CD8-positive, alpha-beta memory T cell (primary cell): ENCODE results near the gene AOAH. TPM values are rescaled to one million over a fixed set of nuclear protein-coding genes. Genes with fewer than 3 reads are reported as not detected.
A peak's percentile ranks its signal among the peaks of the same experiment; 100 is the strongest.

ENCODE experiments used
- CTCF ChIA-PET: fragments of 350-600 bp; sonication (Branson Sonifier 250); formaldehyde crosslinking; loops from one replicate; lab custom pipeline; 2021; ENCODE audit warnings: antibody characterized with exemption; lab: Charles Lee
- POLR2A ChIA-PET: fragments of 350-600 bp; sonication (Branson Sonifier 250); formaldehyde crosslinking; loops from one replicate; lab custom pipeline; 2021; ENCODE audit warnings: antibody characterized with exemption; lab: Charles Lee
- DNase-seq, 5 donors: peaks; one replicate each; pipeline versions ENCODE4 v3.0.0 to v3.0.0-alpha.2; 2020 to 2022; ENCODE audit warnings: mixed read lengths in 1 of 5
- H3K27ac ChIP-seq: one replicate; pipeline ENCODE4 v1.7.0; 2013; ENCODE audit warnings: low read depth, mild to moderate bottlenecking, low read length, moderate library complexity
- H3K27me3 ChIP-seq: 2 replicates; pipeline ENCODE4 v1.7.0; 2013; ENCODE audit warnings: low read length, mild to moderate bottlenecking; ENCODE audit not compliant: insufficient read depth, poor library complexity, severe bottlenecking
- H3K36me3 ChIP-seq: 2 replicates; pipeline ENCODE4 v1.7.0; 2013; ENCODE audit warnings: mild to moderate bottlenecking, low read length, moderate library complexity; ENCODE audit not compliant: insufficient read depth
- H3K4me1 ChIP-seq: 2 replicates; pipeline ENCODE4 v1.7.0; 2013; ENCODE audit warnings: mild to moderate bottlenecking, low read length, moderate library complexity; ENCODE audit not compliant: insufficient read depth
- H3K4me3 ChIP-seq: 2 replicates; pipeline ENCODE4 v1.7.0; 2013; ENCODE audit warnings: mild to moderate bottlenecking, low read length
- H3K9me3 ChIP-seq: 2 replicates; pipeline ENCODE4 v1.7.0; 2013; ENCODE audit warnings: mild to moderate bottlenecking, low read length
- H3K27ac Mint-ChIP-seq, 8 donors: one replicate each; pipeline ENCODE4 v1.8.0; 2020 to 2021; ENCODE audit warnings: mixed read lengths in 8 of 8, mild to moderate bottlenecking in 6 of 8, inconsistent platforms in 3 of 8, moderate library complexity in 3 of 8
- H3K27me3 Mint-ChIP-seq, 2 donors: one replicate each; pipeline ENCODE4 v1.8.0; 2020 to 2021; ENCODE audit warnings: mixed read lengths in 2 of 2, mild to moderate bottlenecking in 1 of 2, moderate library complexity in 1 of 2
- H3K36me3 Mint-ChIP-seq, 3 donors: one replicate each; pipeline ENCODE4 v1.8.0; 2020 to 2021; ENCODE audit warnings: mixed read lengths in 3 of 3, inconsistent platforms in 1 of 3, mild to moderate bottlenecking in 1 of 3
- H3K4me1 Mint-ChIP-seq, 3 donors: one replicate each; pipeline ENCODE4 v1.8.0; 2020 to 2021; ENCODE audit warnings: mixed read lengths in 3 of 3, inconsistent platforms in 1 of 3, mild to moderate bottlenecking in 1 of 3
- H3K4me3 Mint-ChIP-seq, 7 donors: one replicate each; pipeline ENCODE4 v1.8.0; 2020 to 2021; ENCODE audit warnings: mixed read lengths in 7 of 7, mild to moderate bottlenecking in 6 of 7, moderate library complexity in 4 of 7, inconsistent platforms in 2 of 7
- H3K9me3 Mint-ChIP-seq, 5 donors: one replicate each; pipeline ENCODE4 v1.8.0; 2020 to 2022; ENCODE audit warnings: mixed read lengths in 5 of 5, mild to moderate bottlenecking in 3 of 5, moderate library complexity in 2 of 5, inconsistent platforms in 1 of 5
- polyA plus RNA-seq: library from polyadenylated mRNA; unstranded; fragments of 300-500 nt; fragmentation: Illumina TruSeq; gene quantifications from one replicate; pipeline ENCODE4 v1.2.3, GENCODE V29; 2021
- total RNA-seq, 2 experiments: library from RNA; stranded (reverse); gene quantifications; one replicate each; pipeline ENCODE4 v1.2.3, GENCODE V29; 2021

AOAH gene
- total and polyA plus RNA-seq, 3 experiments from 2014 or later: 25.0 to 59.2 (median 26.4) TPM

DNA sequence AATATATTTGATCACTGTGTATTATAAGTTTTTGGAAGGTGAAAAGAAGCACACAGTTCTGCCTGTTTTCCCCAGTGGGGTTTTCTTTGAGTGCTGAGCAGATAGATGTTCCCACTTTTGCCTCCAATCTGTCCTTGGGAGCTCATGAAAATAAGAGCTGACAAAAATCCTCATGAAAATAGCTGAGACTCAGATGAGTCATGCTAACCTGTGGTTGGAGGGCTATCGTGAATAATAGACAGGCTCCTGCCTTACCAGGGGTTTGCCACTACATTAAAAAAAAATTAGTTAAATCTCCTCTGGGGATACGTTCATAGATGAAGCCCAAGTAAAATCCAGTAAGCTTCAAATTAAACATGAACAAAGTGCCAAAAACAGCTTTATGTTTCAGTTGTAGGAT, 10.9 kb upstream of the AOAH start:
- Mint-ChIP-seq H3K4me3 (peak overlapping the region in 2 of 7 donors; percentile 1 to 33), H3K4me1 (peaks cover 39 to 54% (median 43%) of the 10 kb centered on the region in 3 donors), H3K27ac (peak overlapping the region in 6 of 8 donors; percentile 2 to 77 (median 51)), H3K36me3 (peaks cover 0 to 26% (median 2%) of the 10 kb centered on the region in 3 donors), H3K27me3 (peaks cover 0 to 1% of the 10 kb centered on the region in 2 donors), H3K9me3 (peaks cover 0 to 6% (median 2%) of the 10 kb centered on the region in 5 donors)
- Histone ChIP-seq H3K36me3 (no peaks in the 10 kb centered on the region), H3K27me3 (no peaks in the 10 kb centered on the region), H3K4me3 (no peak overlapping the region), H3K4me1 (peaks cover 18% of the 10 kb centered on the region), H3K27ac (no peak overlapping the region), H3K9me3 (no peaks in the 10 kb centered on the region)
- ChIA-PET POLR2A (interaction anchor here (1.9 kb wide), 1 partner anchor 57 kb away, joined by 5 read pairs; no protein-coding TSS in a partner anchor), CTCF (interaction anchor here (1.1 to 2.5 kb wide), 5 partner anchors 10 to 53 kb away, joined by 3 to 11 read pairs (median 3); partner anchors contain the start of gene AOAH)
- no peak for DNase-seq

DNA sequence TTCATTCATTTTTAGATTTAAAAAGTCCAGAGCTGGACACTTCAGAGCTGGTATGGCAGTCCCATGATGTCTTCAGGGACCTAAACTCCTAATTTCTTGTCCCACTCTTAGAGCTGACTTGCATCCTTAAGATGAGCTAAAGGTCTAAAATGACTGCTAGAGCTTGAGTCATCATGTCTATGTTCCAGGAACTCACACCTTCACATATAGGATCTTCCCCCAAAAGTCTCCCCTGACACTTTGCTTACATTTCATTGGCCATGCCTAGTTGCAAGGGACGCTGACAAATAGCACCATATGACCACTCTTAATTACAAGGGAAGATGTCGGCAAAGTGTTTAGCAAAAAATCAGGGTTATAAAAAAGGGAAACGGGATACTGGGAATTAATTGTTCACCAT, 10.4 kb upstream of the AOAH start:
- H3K4me3 ChIP-seq: no peak overlapping the region
- Mint-ChIP-seq H3K27me3 (peaks cover 0 to 1% of the 10 kb centered on the region in 2 donors), H3K27ac (peak overlapping the region in 3 of 8 donors; percentile 26 to 58 (median 44)), H3K4me1 (peaks cover 43 to 57% (median 45%) of the 10 kb centered on the region in 3 donors), H3K36me3 (peaks cover 0 to 31% (median 2%) of the 10 kb centered on the region in 3 donors), H3K4me3 (no peak overlapping the region), H3K9me3 (peaks cover 0 to 9% (median 2%) of the 10 kb centered on the region in 5 donors)
- no peaks in the 10 kb centered on the region for H3K9me3 ChIP-seq
- no peaks in the 10 kb centered on the region for H3K27me3 ChIP-seq
- H3K27ac ChIP-seq: no peak overlapping the region
- CTCF ChIA-PET: interaction anchor here (1.3 to 2.5 kb wide), 3 partner anchors 10 to 42 kb away, joined by 3 to 11 read pairs (median 3); partner anchors contain the start of gene AOAH
- no peaks in the 10 kb centered on the region for H3K36me3 ChIP-seq
- peaks cover 18% of the 10 kb centered on the region for H3K4me1 ChIP-seq
- POLR2A ChIA-PET: interaction anchor here (1.9 kb wide), 1 partner anchor 57 kb away, joined by 5 read pairs; no protein-coding TSS in a partner anchor
- no peak for DNase-seq

DNA sequence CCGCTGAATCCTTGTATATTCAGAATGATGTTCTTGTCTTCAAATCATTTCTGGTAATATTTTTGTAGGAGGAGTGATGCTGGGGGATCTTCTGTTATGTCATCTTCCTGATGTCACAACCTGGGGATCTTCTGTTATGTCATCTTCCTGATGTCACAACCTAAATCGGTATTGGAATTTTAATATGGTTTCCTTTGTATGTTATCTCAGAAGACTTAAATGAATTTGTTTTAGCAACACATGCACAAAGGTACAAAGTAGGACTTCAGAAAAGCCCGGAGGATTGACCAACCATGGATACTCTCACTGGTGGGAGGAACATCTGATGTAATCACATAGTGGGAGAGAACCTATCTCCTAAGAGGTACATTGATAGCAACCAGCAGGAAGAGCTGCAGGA, 9.1 kb upstream of the AOAH start:
- H3K9me3 Mint-ChIP-seq: peaks cover 0 to 10% (median 5%) of the 10 kb centered on the region in 5 donors
- Histone ChIP-seq H3K4me3 (no peak overlapping the region), H3K27ac (no peak overlapping the region), H3K4me1 (peaks cover 18% of the 10 kb centered on the region), H3K36me3 (no peaks in the 10 kb centered on the region), H3K27me3 (no peaks in the 10 kb centered on the region), H3K9me3 (no peaks in the 10 kb centered on the region)
- peaks cover 47 to 62% (median 48%) of the 10 kb centered on the region in 3 donors for H3K4me1 Mint-ChIP-seq
- POLR2A ChIA-PET: interaction anchor here (0.5 kb wide), 1 partner anchor 612 kb away, joined by 6 read pairs; no protein-coding TSS in a partner anchor
- no peak overlapping the region for H3K27ac Mint-ChIP-seq
- DNase-seq: no peak
- H3K36me3 Mint-ChIP-seq: peaks cover 0 to 36% (median 2%) of the 10 kb centered on the region in 3 donors
- H3K27me3 Mint-ChIP-seq: peaks cover 0 to 1% of the 10 kb centered on the region in 2 donors
- H3K4me3 Mint-ChIP-seq: no peak overlapping the region
- CTCF ChIA-PET: no interaction called here

DNA sequence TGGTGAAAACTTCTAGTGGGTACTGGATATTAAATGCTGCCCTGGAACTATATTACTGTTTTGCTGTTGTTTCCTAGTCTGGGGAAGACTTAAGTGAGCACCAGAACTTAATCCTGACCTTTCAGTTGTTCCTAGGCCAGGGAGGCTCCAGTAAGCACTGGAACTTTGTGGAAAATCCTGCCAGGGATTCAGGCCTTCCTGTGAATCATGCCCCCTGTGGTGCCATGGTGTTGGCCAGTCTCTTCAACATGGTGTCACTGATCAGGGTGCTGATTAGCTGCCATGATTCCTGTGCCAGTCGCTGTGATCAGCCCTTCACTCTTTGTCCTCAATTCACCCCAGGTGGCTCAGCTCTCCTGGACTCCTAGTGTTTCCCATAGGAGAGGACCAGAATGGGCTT, 8.5 kb upstream of the AOAH start:
- H3K27ac Mint-ChIP-seq: peak overlapping the region in 2 of 8 donors; percentile 5 to 48
- peaks cover 0 to 10% (median 5%) of the 10 kb centered on the region in 5 donors for H3K9me3 Mint-ChIP-seq
- Histone ChIP-seq H3K4me1 (peaks cover 20% of the 10 kb centered on the region), H3K27ac (no peak overlapping the region), H3K36me3 (no peaks in the 10 kb centered on the region), H3K4me3 (no peak overlapping the region), H3K27me3 (no peaks in the 10 kb centered on the region), H3K9me3 (no peaks in the 10 kb centered on the region)
- H3K4me3 Mint-ChIP-seq: no peak overlapping the region
- H3K27me3 Mint-ChIP-seq: peaks cover 0 to 1% of the 10 kb centered on the region in 2 donors
- peaks cover 0 to 36% (median 2%) of the 10 kb centered on the region in 3 donors for H3K36me3 Mint-ChIP-seq
- ChIA-PET CTCF (no interaction called here), POLR2A (no interaction called here)
- peaks cover 47 to 62% (median 47%) of the 10 kb centered on the region in 3 donors for H3K4me1 Mint-ChIP-seq
- DNase-seq: no peak

DNA sequence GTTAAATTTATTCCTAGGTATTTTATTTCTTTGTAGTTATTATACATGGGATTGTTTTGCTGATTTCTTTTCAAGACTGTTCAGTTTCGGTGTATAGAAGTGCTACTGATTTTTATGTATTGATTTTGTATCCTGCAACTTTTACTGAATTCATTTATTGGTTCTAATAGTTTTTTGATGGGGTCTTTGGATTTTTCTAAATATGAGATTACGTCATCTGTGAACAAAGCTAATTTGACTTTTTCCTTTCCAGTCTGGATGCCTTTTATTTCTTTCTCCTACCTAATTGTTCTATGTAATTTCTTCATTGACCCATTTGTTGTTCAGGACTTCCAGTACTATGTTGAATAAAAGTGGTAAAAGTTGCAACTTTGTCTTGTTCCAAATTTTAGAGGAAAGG, 5.8 kb upstream of the AOAH start:
- no peak overlapping the region for H3K4me3 Mint-ChIP-seq
- Histone ChIP-seq H3K27ac (no peak overlapping the region), H3K4me1 (peaks cover 30% of the 10 kb centered on the region), H3K36me3 (no peaks in the 10 kb centered on the region), H3K4me3 (no peak overlapping the region), H3K9me3 (no peaks in the 10 kb centered on the region), H3K27me3 (no peaks in the 10 kb centered on the region)
- no peak for DNase-seq
- H3K27me3 Mint-ChIP-seq: peaks cover 0 to 1% of the 10 kb centered on the region in 2 donors
- H3K36me3 Mint-ChIP-seq: peaks cover 0 to 33% (median 2%) of the 10 kb centered on the region in 3 donors
- H3K27ac Mint-ChIP-seq: peak overlapping the region in 6 of 8 donors; percentile 7 to 70 (median 47)
- CTCF ChIA-PET: no interaction called here
- H3K9me3 Mint-ChIP-seq: peaks cover 0 to 10% (median 5%) of the 10 kb centered on the region in 5 donors
- peaks cover 53 to 67% (median 54%) of the 10 kb centered on the region in 3 donors for H3K4me1 Mint-ChIP-seq
- POLR2A ChIA-PET: no interaction called here

DNA sequence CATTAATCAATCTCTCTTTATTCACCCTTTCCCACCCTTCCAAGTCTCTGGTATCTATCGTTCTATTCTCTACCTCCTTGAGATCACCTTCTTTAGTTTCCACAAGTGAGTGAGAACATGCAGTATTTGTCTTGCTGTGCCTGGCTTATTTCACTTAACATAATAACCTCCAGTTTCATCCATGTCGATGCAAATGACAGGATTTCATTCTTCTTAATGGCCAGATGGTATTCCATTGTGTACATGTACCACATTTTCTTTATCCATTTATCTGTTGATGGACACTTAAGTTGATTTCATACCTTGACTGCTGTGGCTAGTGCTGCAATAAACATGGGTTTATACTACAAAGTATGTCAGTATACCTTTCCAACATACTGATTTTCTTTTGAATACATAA, 3.8 kb upstream of the AOAH start:
- H3K4me1 Mint-ChIP-seq: peaks cover 65 to 77% (median 68%) of the 10 kb centered on the region in 3 donors

DNA sequence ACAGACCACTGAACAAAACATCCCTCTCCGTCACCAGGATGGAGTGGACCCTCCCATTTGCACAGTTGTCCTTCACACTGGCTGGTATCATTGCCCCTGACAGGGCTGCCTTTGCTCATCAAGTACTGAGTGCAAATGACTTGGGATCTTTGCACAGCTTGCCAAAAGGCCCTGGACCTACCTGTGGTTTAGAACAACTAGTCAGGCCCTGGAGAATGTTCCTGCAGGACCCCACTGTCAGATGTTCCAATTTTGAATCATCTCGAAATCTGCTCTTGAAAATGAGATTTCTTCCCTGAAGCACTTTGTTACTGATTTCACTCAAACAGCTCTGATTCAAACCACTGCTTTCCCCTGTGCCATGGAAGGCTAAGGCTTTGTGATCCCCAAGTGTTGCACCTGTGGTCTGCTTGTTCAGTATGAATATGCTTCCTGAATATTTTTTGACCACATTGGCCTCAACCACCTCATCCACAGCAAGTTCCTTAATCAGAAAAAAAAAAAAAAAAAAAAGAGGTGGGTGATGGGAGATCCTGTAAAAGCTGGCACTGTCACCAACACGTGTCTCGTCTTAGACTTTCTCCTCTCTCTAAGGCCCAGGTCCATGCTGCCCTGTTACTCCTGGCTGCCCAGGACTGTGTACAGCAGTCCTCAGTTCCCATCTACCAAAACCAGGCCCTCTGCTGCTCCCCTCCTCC, 2.7 kb upstream of the AOAH start:
- no peak for DNase-seq
- ChIA-PET POLR2A (interaction anchor here (0.6 to 0.7 kb wide), 3 partner anchors 9 to 42 kb away, joined by 3 to 4 read pairs (median 3); no protein-coding TSS in a partner anchor), CTCF (no interaction called here)
- Mint-ChIP-seq H3K4me1 (peaks cover 70 to 83% (median 77%) of the 10 kb centered on the region in 3 donors), H3K36me3 (peaks cover 5 to 28% (median 19%) of the 10 kb centered on the region in 3 donors), H3K9me3 (peaks cover 0 to 6% (median 5%) of the 10 kb centered on the region in 5 donors), H3K4me3 (peak overlapping the region in 6 of 7 donors; percentile 23 to 83 (median 58)), H3K27me3 (no peaks in the 10 kb centered on the region), H3K27ac (peak overlapping the region; percentile 76 to 98 (median 94))
- Histone ChIP-seq H3K9me3 (no peaks in the 10 kb centered on the region), H3K27me3 (no peaks in the 10 kb centered on the region), H3K36me3 (no peaks in the 10 kb centered on the region), H3K4me1 (peaks cover 59% of the 10 kb centered on the region), H3K4me3 (no peak overlapping the region), H3K27ac (no peak overlapping the region)

More for the DNA sequence above, 3.8 kb upstream of the AOAH start:
- ChIA-PET CTCF (no interaction called here), POLR2A (no interaction called here)
- Histone ChIP-seq H3K27me3 (no peaks in the 10 kb centered on the region), H3K36me3 (no peaks in the 10 kb centered on the region), H3K4me1 (peaks cover 48% of the 10 kb centered on the region), H3K27ac (no peak overlapping the region), H3K9me3 (no peaks in the 10 kb centered on the region), H3K4me3 (no peak overlapping the region)
- Mint-ChIP-seq H3K4me3 (no peak overlapping the region), H3K9me3 (peaks cover 0 to 10% (median 5%) of the 10 kb centered on the region in 5 donors), H3K36me3 (peaks cover 2 to 33% (median 11%) of the 10 kb centered on the region in 3 donors), H3K27me3 (peaks cover 0 to 1% of the 10 kb centered on the region in 2 donors), H3K27ac (peak overlapping the region in 7 of 8 donors; percentile 10 to 98 (median 63))
- no peak for DNase-seq
